HFF-Myc (cell line): ENCODE results near the gene SPTLC3.

ENCODE experiments used
- DNase-seq: peaks from one replicate; pipeline ENCODE4 v3.0.0-alpha.2; 2011; ENCODE audit warnings: low read depth; ENCODE audit errors: extremely low read depth
- H3K4me3 ChIP-seq: replicated peaks from 2 replicates; pipeline ENCODE4 v1.5.1; 2011; ENCODE audit warnings: low read depth, mild to moderate bottlenecking, control low read depth, low read length
- TF ChIP-seq, protein P1 (sequence below): IDR thresholded peaks from 2 replicates; pipeline ENCODE4 v1.5.1; 2012; ENCODE audit warnings: mild to moderate bottlenecking, low read depth, low read length, control low read depth; ENCODE audit errors: missing control alignments

Gene SPTLC3

DNA sequence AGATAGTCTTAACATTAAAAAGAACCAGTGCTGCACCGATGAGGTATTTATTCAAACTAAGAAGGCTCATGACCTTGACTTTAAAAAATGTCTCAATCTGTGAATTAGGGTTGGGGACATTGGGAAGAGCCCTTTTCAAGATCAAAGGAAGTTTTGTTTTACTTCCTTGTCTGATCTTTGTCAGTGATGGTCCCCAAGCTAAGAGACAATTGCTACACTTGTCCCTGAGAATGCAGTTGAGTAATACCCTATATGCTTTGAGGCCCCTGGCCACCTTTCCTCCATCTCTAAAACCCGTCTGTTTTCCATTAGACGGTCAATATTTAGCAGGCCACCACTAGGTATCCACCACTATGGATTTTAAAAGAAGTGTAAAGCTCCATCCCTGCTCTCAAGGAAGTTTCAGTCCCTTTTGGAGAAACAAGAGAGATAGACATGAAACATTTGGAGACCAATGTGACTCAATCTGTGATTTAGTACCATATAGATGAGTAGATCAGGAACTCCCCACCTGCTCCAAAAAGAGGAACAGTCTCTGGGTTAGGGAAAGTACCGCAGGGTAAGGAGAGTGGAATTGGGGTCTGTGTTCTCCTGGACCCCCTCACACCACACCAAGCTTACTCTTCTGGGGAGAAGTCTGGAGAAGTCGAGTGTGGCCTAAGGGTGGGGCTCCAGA is 113.2 kb downstream of the SPTLC3 start:
- no peak overlapping the region for H3K4me3 ChIP-seq
- TF ChIP-seq, protein P1, sequence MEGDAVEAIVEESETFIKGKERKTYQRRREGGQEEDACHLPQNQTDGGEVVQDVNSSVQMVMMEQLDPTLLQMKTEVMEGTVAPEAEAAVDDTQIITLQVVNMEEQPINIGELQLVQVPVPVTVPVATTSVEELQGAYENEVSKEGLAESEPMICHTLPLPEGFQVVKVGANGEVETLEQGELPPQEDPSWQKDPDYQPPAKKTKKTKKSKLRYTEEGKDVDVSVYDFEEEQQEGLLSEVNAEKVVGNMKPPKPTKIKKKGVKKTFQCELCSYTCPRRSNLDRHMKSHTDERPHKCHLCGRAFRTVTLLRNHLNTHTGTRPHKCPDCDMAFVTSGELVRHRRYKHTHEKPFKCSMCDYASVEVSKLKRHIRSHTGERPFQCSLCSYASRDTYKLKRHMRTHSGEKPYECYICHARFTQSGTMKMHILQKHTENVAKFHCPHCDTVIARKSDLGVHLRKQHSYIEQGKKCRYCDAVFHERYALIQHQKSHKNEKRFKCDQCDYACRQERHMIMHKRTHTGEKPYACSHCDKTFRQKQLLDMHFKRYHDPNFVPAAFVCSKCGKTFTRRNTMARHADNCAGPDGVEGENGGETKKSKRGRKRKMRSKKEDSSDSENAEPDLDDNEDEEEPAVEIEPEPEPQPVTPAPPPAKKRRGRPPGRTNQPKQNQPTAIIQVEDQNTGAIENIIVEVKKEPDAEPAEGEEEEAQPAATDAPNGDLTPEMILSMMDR = no peak
- DNase-seq = no peak

DNA sequence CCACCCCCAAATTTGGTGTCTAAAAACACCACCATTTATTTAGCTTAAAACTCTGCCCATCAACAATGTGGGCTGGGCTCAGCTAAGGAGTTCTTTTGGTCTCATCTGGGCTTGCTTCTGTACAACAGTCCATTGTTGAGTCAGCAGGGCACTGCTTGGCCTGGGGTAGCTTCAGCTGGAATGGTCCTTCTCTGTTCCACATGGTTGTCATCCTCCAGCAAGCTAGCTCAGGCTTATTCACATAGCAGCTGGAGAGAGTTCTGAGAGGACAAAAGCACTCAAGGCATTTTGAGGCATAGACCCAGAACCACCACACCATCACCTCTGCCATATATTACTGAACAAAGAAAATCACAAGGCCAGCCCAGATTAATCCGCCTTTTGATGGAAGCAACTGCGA is 116.7 kb downstream of the SPTLC3 start:
- no peak for DNase-seq

DNA sequence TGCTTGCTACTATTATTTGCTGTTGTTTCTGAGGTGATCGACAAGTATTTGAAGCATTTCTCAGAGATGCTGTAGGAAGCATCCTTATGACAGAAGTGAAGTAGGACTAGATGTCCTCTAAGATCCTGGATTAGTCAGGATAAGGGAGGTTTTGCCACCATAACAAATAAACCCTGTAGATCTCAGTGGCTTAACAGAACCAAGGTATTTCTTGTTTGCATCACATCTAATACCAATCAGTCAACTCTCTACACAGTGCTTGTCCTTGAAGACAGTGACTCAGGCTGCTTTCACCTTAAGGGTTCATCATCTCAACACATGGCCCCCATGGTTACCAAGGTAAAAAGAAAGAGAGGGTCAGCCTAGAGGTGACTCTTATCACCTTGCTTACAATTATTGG is 119.4 kb downstream of the SPTLC3 start:
- TF ChIP-seq, protein P1 = no peak
- DNase-seq = no peak
- no peak overlapping the region for H3K4me3 ChIP-seq

More for the DNA sequence above, 116.7 kb downstream of the SPTLC3 start:
- H3K4me3 ChIP-seq = no peak overlapping the region
- TF ChIP-seq, protein P1 = no peak

DNA sequence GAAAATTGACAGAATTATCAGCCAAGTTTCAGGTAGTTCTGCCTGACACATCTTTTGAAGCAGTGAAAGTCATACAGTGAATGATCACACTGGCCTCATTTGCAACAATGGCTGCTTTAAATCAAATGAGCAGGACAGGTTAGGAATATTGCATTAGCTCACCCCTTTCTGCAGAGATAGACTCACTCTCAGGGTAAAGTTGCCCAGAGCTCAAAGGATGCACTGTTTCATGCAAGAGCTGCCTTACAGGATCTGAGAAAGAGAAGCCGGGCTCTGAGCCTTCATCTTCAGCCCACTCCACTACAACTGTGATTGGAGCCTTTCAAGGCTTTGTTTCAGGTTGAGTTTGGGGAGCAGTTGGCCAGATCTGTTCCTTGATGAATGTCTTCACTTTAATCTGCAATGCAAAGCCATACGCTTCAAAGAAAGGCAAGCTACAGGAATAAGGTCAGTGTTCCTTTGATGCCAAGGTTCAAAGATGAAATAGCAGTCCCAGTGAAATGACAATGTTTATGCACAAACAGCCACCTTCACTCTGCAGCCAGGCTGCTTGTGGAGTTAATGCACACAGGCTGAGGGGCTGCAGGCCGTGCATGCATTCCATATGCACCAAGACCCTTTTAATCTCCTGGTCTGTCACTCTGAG is 121.4 kb downstream of the SPTLC3 start:
- DNase-seq = no peak
- TF ChIP-seq, protein P1 = no peak
- no peak overlapping the region for H3K4me3 ChIP-seq

DNA sequence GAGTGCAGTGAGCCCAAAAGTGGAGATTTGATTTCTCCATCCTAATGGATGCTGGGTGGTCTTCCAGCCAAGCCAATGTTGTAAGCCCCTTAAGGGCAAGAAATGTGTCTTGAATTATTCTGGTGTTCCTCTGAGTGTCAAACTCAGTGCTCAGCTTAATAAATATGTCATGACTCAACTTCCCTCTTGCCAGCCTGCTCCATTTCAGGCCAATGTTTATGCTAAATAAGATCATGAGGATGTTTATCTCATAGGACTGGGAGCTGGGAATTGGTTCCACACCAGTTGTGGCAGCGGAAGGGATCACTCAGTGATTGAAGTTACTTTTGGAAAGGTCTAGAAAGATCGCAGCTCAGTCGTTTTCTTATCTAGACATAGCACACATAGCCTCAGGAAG is 121.9 kb downstream of the SPTLC3 start:
- no peak for DNase-seq
- H3K4me3 ChIP-seq = no peak overlapping the region

DNA sequence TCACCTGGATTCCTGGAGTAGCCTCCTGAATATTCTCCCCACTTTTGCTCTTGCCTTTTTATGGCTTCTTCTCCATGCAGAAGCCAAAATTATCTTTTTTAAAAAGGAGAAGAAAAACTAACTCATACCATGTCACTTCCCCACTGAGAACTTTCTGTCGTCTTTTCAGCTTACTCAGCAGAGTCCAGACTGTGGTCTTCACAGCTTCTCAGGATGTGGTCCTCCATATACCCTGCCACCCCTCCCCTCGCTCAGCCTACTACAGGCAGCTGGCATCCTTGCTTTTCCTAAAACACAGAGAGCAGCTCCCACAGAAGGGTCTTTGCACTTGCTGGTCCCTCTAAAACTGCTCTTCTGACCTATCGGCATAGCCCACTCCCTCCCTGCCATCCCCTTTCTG is 122.9 kb downstream of the SPTLC3 start:
- TF ChIP-seq, protein P1 = no peak
- DNase-seq = no peak
- H3K4me3 ChIP-seq = no peak overlapping the region

More for the DNA sequence above, 121.9 kb downstream of the SPTLC3 start:
- TF ChIP-seq, protein P1 = no peak
